ENCODE measurements around the gene LYRM9.

DNA sequence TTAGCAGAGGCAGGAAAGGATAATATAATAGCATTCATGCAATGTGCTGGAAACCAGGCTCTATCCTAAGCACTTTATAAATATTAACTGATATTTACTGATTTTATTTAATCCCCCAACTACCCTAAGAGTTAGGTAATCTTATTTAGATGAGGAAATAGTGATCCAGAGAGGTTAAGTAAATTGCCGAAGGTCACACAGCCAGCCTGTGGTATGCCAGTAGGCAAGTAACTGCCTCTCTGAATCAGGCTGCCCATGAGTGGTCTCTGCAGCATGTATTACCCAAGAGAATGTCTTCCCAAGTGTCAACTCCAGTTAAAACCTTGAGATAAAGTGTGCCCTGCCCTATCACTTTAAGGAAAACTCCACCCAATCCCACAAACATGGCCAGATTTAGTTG, 25.3 kb upstream of the LYRM9 start:
- TF ChIP-seq EZH2phosphoT487 (conservative IDR thresholded peaks at IDR 0.05; ENCODE audit: low read length) = no peak
- TF ChIP-seq, protein P1, sequence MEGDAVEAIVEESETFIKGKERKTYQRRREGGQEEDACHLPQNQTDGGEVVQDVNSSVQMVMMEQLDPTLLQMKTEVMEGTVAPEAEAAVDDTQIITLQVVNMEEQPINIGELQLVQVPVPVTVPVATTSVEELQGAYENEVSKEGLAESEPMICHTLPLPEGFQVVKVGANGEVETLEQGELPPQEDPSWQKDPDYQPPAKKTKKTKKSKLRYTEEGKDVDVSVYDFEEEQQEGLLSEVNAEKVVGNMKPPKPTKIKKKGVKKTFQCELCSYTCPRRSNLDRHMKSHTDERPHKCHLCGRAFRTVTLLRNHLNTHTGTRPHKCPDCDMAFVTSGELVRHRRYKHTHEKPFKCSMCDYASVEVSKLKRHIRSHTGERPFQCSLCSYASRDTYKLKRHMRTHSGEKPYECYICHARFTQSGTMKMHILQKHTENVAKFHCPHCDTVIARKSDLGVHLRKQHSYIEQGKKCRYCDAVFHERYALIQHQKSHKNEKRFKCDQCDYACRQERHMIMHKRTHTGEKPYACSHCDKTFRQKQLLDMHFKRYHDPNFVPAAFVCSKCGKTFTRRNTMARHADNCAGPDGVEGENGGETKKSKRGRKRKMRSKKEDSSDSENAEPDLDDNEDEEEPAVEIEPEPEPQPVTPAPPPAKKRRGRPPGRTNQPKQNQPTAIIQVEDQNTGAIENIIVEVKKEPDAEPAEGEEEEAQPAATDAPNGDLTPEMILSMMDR (IDR thresholded peaks at IDR 0.05; ENCODE audit: insufficient read depth, low read length, poor library complexity, severe bottlenecking) = no peak
